GM12878 (cell line): ENCODE measurements around the gene ZNF763. TPM values are rescaled to one million over a fixed set of nuclear protein-coding genes. Genes with fewer than 3 reads are reported as not detected.

Experiments
- ATAC-seq: fragments of 200-7000 bp; cut with Tn5 transposase; 3 replicates; pipeline ENCODE4 v1.9.1; 2020; ENCODE audit warnings: mild to moderate bottlenecking, moderate library complexity
- BruUV-seq: library from RNA; stranded (reverse); fragments of 400-500 nt; replicated peaks from 2 replicates; lab custom pipeline; 2021; lab: Mats Ljungman, UMichigan
- CTCF ChIA-PET: fragments of 300-600 bp; sonication (Branson Sonifier 250); formaldehyde crosslinking; extraction: SDS; loops from one replicate; lab custom pipeline; 2021; ENCODE audit warnings: inconsistent platforms; lab: Yijun Ruan, JAX
- POLR2A ChIA-PET: fragments of 350-600 bp; formaldehyde crosslinking; extraction: SDS; loops from one replicate; lab custom pipeline; 2021; ENCODE audit warnings: inconsistent platforms; lab: Charles Lee
- RAD21 ChIA-PET: fragments of 300-600 bp; sonication (Branson Sonifier 250); formaldehyde crosslinking; loops from one replicate; lab custom pipeline; 2023; ENCODE audit warnings: antibody characterized with exemption; ENCODE audit not compliant: unreplicated experiment; lab: Charles Lee
- SMC1A ChIA-PET: fragments of 300-600 bp; sonication (Branson Sonifier 250); formaldehyde crosslinking; loops from one replicate; lab custom pipeline; 2023; ENCODE audit not compliant: unreplicated experiment, uncharacterized antibody; lab: Charles Lee
- DNase-seq: peaks from one replicate; pipeline ENCODE4 v3.0.0-alpha.2; 2011; ENCODE audit warnings: low read depth, low spot score
- FAIRE-seq: peaks from 3 replicates; lab custom pipeline; 2011; peaks lifted over from hg19 to GRCh38; lab: Jason Lieb, UNC
- H2AFZ ChIP-seq: 2 replicates; pipeline ENCODE4 v1.6.0; 2011; ENCODE audit warnings: low read depth, low read length, control low read depth; ENCODE audit not compliant: control insufficient read depth
- H3K27ac ChIP-seq: 2 replicates; pipeline ENCODE4 v1.5.1; 2011; ENCODE audit warnings: control low read depth; ENCODE audit not compliant: control insufficient read depth, insufficient read depth
- H3K27me3 ChIP-seq, 2 experiments: replicated peaks in 1 of 2; 2 replicates each; pipeline versions ENCODE4 v1.6.0 to v1.6.1; 2011; ENCODE audit warnings: low read length in 1 of 2; ENCODE audit not compliant: control insufficient read depth in 2 of 2, insufficient read depth in 2 of 2
- H3K36me3 ChIP-seq, 2 experiments: 2 replicates each; pipeline ENCODE4 v1.5.1; 2011; ENCODE audit warnings: low read length in 1 of 2; ENCODE audit not compliant: control insufficient read depth in 2 of 2, insufficient read depth in 2 of 2
- H3K4me1 ChIP-seq: 2 replicates; pipeline ENCODE4 v1.6.1; 2011; ENCODE audit warnings: mild to moderate bottlenecking, low read length, moderate library complexity, mixed read lengths; ENCODE audit not compliant: control insufficient read depth, insufficient read depth
- H3K4me2 ChIP-seq: 2 replicates; pipeline ENCODE4 v1.6.0; 2011; ENCODE audit warnings: control low read depth; ENCODE audit not compliant: control insufficient read depth, insufficient read depth
- H3K4me3 ChIP-seq: fragments of 200-600 bp; sonication (generic); 2 replicates; pipeline ENCODE4 v1.5.1; 2016
- H3K79me2 ChIP-seq: 2 replicates; pipeline ENCODE4 v1.6.0; 2011; ENCODE audit warnings: low read length; ENCODE audit not compliant: control insufficient read depth, insufficient read depth
- H3K9ac ChIP-seq: 2 replicates; pipeline ENCODE4 v1.8.0; 2011; ENCODE audit warnings: low read length, control low read depth, mixed read lengths; ENCODE audit not compliant: control insufficient read depth, insufficient read depth
- H3K9me3 ChIP-seq: replicated peaks from 3 replicates; pipeline ENCODE4 v1.5.1; 2011; ENCODE audit warnings: mild to moderate bottlenecking, low read length; ENCODE audit not compliant: control insufficient read depth, insufficient read depth
- H4K20me1 ChIP-seq: 2 replicates; pipeline ENCODE4 v1.6.0; 2011; ENCODE audit not compliant: control insufficient read depth, insufficient read depth
- CBX5 ChIP-seq: sonication (generic); IDR thresholded peaks from 2 replicates; pipeline ENCODE4 v1.6.1; 2016; ENCODE audit warnings: low read depth, moderate library complexity, mild to moderate bottlenecking, inconsistent platforms
- EED ChIP-seq: sonication (generic); IDR thresholded peaks from 2 replicates; pipeline ENCODE4 v1.6.1; 2016; ENCODE audit warnings: antibody characterized with exemption, low read depth
- KLF5 ChIP-seq: fragments of 450-650 bp; IDR thresholded peaks from 2 replicates; pipeline ENCODE4 v1.6.1; 2014; ENCODE audit warnings: mild to moderate bottlenecking; ENCODE audit not compliant: partially characterized antibody
- NR2C1 ChIP-seq: fragments of 450-650 bp; IDR thresholded peaks from 2 replicates; pipeline ENCODE4 v1.6.1; 2017; ENCODE audit warnings: antibody characterized with exemption, mild to moderate bottlenecking, moderate library complexity
- POLR2A ChIP-seq: IDR thresholded peaks from 2 replicates; pipeline ENCODE4 v1.6.1; 2011; ENCODE audit warnings: low read depth, mild to moderate bottlenecking, low read length
- RELB ChIP-seq: fragments of 450-650 bp; IDR thresholded peaks from 2 replicates; pipeline ENCODE4 v1.6.1; 2017; ENCODE audit warnings: low read depth, mild to moderate bottlenecking, moderate library complexity
- SKIL ChIP-seq: fragments of 450-650 bp; IDR thresholded peaks from 2 replicates; pipeline ENCODE4 v1.6.1; 2017; ENCODE audit warnings: mild to moderate bottlenecking, low read depth, inconsistent platforms; ENCODE audit not compliant: poor library complexity, severe bottlenecking
- WGBS: methylation state at CpG from one replicate; pipeline ENCODE4 v1.1.6; 2016; ENCODE audit warnings: low lambda C conversion rate; ENCODE audit not compliant: insufficient replicate concordance, insufficient coverage; ENCODE audit errors: missing lambda C conversion rate; 5-methylcytosine and 5-hydroxymethylcytosine counted together
- in situ Hi-C: fragments of 300-500 bp; cut with MboI; formaldehyde crosslinking; loops from 9 replicates; pipeline ENCODE4 v1.14.3; 2018; ENCODE audit warnings: mixed read lengths
- intact Hi-C: fragments of 100-400 bp; cut with micrococcal nuclease; formaldehyde crosslinking; loops from one replicate; pipeline ENCODE4 v1.14.2; 2022; ENCODE audit not compliant: unreplicated experiment
- polyA plus RNA-seq, 11 experiments: library from polyadenylated mRNA; depleted of rRNA in 4 of 11; unstranded in 6 of 11; stranded (reverse) in 5 of 11; fragments of >200 nt; fragmentation: Nextera tagmentation in 4 of 11; fragmentation: Illumina TruSeq in 1 of 11; extraction: Ambion mirVana in 4 of 11; extraction: Trizol in 1 of 11; gene quantifications; 1 replicate in 1 of 11; 2 replicates in 10 of 11; pipeline versions ENCODE4 v1.2.1 to v1.2.3, GENCODE V29; 2011 to 2016; ENCODE audit warnings: inconsistent platforms in 2 of 11, missing spikeins in 2 of 11, low read depth in 1 of 11
- total RNA-seq, 4 experiments: library from RNA; depleted of rRNA in 3 of 4; stranded (reverse); fragments of >200 nt in 3 of 4; fragmentation: Illumina TruSeq in 1 of 4; extraction: Trizol in 1 of 4; gene quantifications; 2 replicates each; pipeline versions ENCODE4 v1.2.1 to v1.2.3, GENCODE V29; 2013 to 2021

The ZNF763 gene
- total and polyA plus RNA-seq, 10 of the 15 experiments (the other 5 are each of a cell fraction or from before 2014, with no cell fraction given) = 0.62 to 1.8 (median 1.1) TPM

GRCh38 chr19:11949201-11949600 is 15.6 kb upstream of the ZNF763 start:
- ChIA-PET RAD21 (no interaction called here), SMC1A (no interaction called here), POLR2A (no interaction called here), CTCF (no interaction called here)
- Histone ChIP-seq H3K4me3 (no peak overlapping the region), H3K79me2 (no peaks in the 10 kb centered on the region), H3K9ac (no peak overlapping the region), H4K20me1 (no peaks in the 10 kb centered on the region), H3K27ac (no peak overlapping the region), H2AFZ (no peak overlapping the region), H3K9me3 (peaks cover 77% of the 10 kb centered on the region), H3K4me1 (no peaks in the 10 kb centered on the region), H3K4me2 (no peak overlapping the region), H3K36me3 (peaks cover 8 to 34% of the 10 kb centered on the region in 2 experiments), H3K27me3 (no peaks in the 10 kb centered on the region)
- ATAC-seq (no peak), DNase-seq (no peak), FAIRE-seq (no peak)
- in situ Hi-C loops = no loop called here
- 96% methylated on average over 4 of the region's 4 CpGs for WGBS
- TF ChIP-seq KLF5 (peak; percentile 92), POLR2A (no peak), CBX5 (peak; percentile 49; the same call in 1 of the 2 replicates), RELB (0 out of 2 replicates have a peak, but pooled peaks have one; percentile 20), SKIL (peak; percentile 69), EED (no peak), NR2C1 (no peak)
- intact Hi-C loops = no loop called here
- no TSS peak for BruUV-seq
